Jurkat, Clone E6-1 (cell line): ENCODE data around the gene ZBTB7C.

ENCODE experiments used
- DNase-seq: peaks from one replicate; pipeline ENCODE4 v3.0.0-alpha.2; 2011; ENCODE audit warnings: low read depth, low spot score
- H3K4me3 ChIP-seq: 2 replicates; pipeline ENCODE4 v1.5.1; 2011; ENCODE audit warnings: mild to moderate bottlenecking, low read length, control low read depth, moderate library complexity

ZBTB7C gene

GRCh38 chr18:48124857-48125626 lies 284.1 kb downstream of the ZBTB7C start:
- no peak for DNase-seq
- H3K4me3 ChIP-seq, result no peak overlapping the region

GRCh38 chr18:48123941-48124340 lies 285.2 kb downstream of the ZBTB7C start:
- no peak for DNase-seq
- H3K4me3 ChIP-seq, result no peak overlapping the region

- DNase-seq, result no peak
- H3K4me3 ChIP-seq, result no peak overlapping the region
Observed at GRCh38 chr18:48123324-48123723, 285.9 kb downstream of the ZBTB7C start.

- DNase-seq, result no peak
- no peak overlapping the region for H3K4me3 ChIP-seq
Observed at GRCh38 chr18:48122816-48123215, 286.4 kb downstream of the ZBTB7C start.

- DNase-seq, result no peak
- H3K4me3 ChIP-seq, result no peak overlapping the region
Observed at GRCh38 chr18:48122376-48122775, 286.8 kb downstream of the ZBTB7C start.

GRCh38 chr18:48121752-48122151 lies 287.4 kb downstream of the ZBTB7C start:
- DNase-seq, result no peak
- H3K4me3 ChIP-seq, result no peak overlapping the region

- H3K4me3 ChIP-seq, result no peak overlapping the region
- no peak for DNase-seq
Observed at GRCh38 chr18:48119204-48119603, 290.0 kb downstream of the ZBTB7C start.

GRCh38 chr18:48116873-48117630 lies 292.1 kb downstream of the ZBTB7C start:
- no peak for DNase-seq
- no peak overlapping the region for H3K4me3 ChIP-seq

- DNase-seq, result no peak
- H3K4me3 ChIP-seq, result no peak overlapping the region
Observed at GRCh38 chr18:48116017-48116416, 293.2 kb downstream of the ZBTB7C start.

- H3K4me3 ChIP-seq, result no peak overlapping the region
- DNase-seq, result no peak
Observed at GRCh38 chr18:48113691-48114090, 295.5 kb downstream of the ZBTB7C start.

GRCh38 chr18:48111587-48111986 lies 297.6 kb downstream of the ZBTB7C start:
- no peak overlapping the region for H3K4me3 ChIP-seq
- DNase-seq, result no peak

GRCh38 chr18:48110797-48111196 lies 298.4 kb downstream of the ZBTB7C start:
- no peak for DNase-seq
- no peak overlapping the region for H3K4me3 ChIP-seq

- H3K4me3 ChIP-seq, result no peak overlapping the region
- DNase-seq, result no peak
Observed at GRCh38 chr18:48109961-48110493, 299.2 kb downstream of the ZBTB7C start.

GRCh38 chr18:48108136-48108535 lies 301.0 kb downstream of the ZBTB7C start:
- no peak overlapping the region for H3K4me3 ChIP-seq
- DNase-seq, result peak; percentile 62

- H3K4me3 ChIP-seq, result no peak overlapping the region
- no peak for DNase-seq
Observed at GRCh38 chr18:48106976-48107781, 302.0 kb downstream of the ZBTB7C start.

- H3K4me3 ChIP-seq, result no peak overlapping the region
- DNase-seq, result no peak
Observed at GRCh38 chr18:48106498-48106897, 302.7 kb downstream of the ZBTB7C start.

- no peak for DNase-seq
- no peak overlapping the region for H3K4me3 ChIP-seq
Observed at GRCh38 chr18:48105317-48105716, 303.9 kb downstream of the ZBTB7C start.

GRCh38 chr18:48104705-48105104 lies 304.5 kb downstream of the ZBTB7C start:
- DNase-seq, result no peak
- no peak overlapping the region for H3K4me3 ChIP-seq

- H3K4me3 ChIP-seq, result no peak overlapping the region
Observed at GRCh38 chr18:48100651-48101165, 308.5 kb downstream of the ZBTB7C start.

More at GRCh38 chr18:48100651-48101165, 308.5 kb downstream of the ZBTB7C start:
- no peak for DNase-seq
